ENCODE results near the gene MON1B. TPM values are rescaled to one million over a fixed set of nuclear protein-coding genes. Genes with fewer than 3 reads are reported as not detected.

MON1B gene
- total and polyA plus RNA-seq, 2 of the 4 experiments (the other 2 are of a cell fraction), result 5.2 to 19.2 TPM

- H2AK9ac ChIP-seq (replicated peaks; ENCODE audit: low read depth, low read length, poor library complexity), result no peak overlapping the region
- H3K9me1 ChIP-seq (ENCODE audit: insufficient read depth, low read length), result no peaks in the 10 kb centered on the region
- POLR2A ChIA-PET (ENCODE audit: unreplicated experiment), result no interaction called here
- BruUV-seq (replicated peaks), result no TSS peak
- no peak overlapping the region for H3K14ac ChIP-seq (replicated peaks; ENCODE audit: low read depth, low read length)
- no peaks in the 10 kb centered on the region for H3K4me1 ChIP-seq (ENCODE audit: control insufficient read depth, insufficient read depth, low read length)
- H3K27me3 ChIP-seq (ENCODE audit: control insufficient read depth, insufficient read depth, low read length), result no peaks in the 10 kb centered on the region
- DNase-seq (no peak), ATAC-seq (ENCODE audit: low read depth) (no peak)
- no peak overlapping the region for H3K56ac ChIP-seq (ENCODE audit: extremely low read depth, insufficient read depth, low read length)
- H3K4me2 ChIP-seq (ENCODE audit: low read depth, low read length), result no peak overlapping the region
- H4K5ac ChIP-seq (ENCODE audit: low read depth, low read length), result no peak overlapping the region
- no peak overlapping the region for H2AK5ac ChIP-seq (ENCODE audit: low read depth, low read length)
- no peak overlapping the region for H3K4ac ChIP-seq (ENCODE audit: low read depth, low read length)
- no peaks in the 10 kb centered on the region for H3K36me3 ChIP-seq (ENCODE audit: control insufficient read depth, insufficient read depth, low read length)
- H2BK5ac ChIP-seq (ENCODE audit: low read depth, low read length, poor library complexity, severe bottlenecking), result no peak overlapping the region
- in situ Hi-C loops (cut with MboI; ENCODE audit: low sequenced_read_pairs), result no loop called here
- CTCF ChIA-PET, result no interaction called here
- dilution Hi-C loops (cut with HindIII; ENCODE audit: low sequenced_read_pairs, unreplicated experiment), result loop anchor here (25.0 kb wide), 1 partner anchor 1371 kb away; no protein-coding TSS in a partner anchor
- H3K18ac ChIP-seq (ENCODE audit: low read depth, low read length), result no peak overlapping the region
- H4K91ac ChIP-seq (ENCODE audit: insufficient read depth, low read depth, low read length), result no peak overlapping the region
- no peak overlapping the region for H3K27ac ChIP-seq (ENCODE audit: insufficient read depth, low read length)
- no peak overlapping the region for H3K4me3 ChIP-seq (ENCODE audit: insufficient read depth, low read depth, low read length)
- WGBS, 2 experiments (ENCODE audit: extremely low coverage in 2 of 2, insufficient read length in 1 of 2), result 59% methylated on average over 3 of the region's 6 CpGs; no CpG with 5 or more reads in 1 of the 2 experiments
- no peaks in the 10 kb centered on the region for H4K20me1 ChIP-seq (ENCODE audit: insufficient read depth, low read length)
- H3K9me3 ChIP-seq (ENCODE audit: control insufficient read depth, insufficient read depth, low read length), result no peaks in the 10 kb centered on the region
- TF ChIP-seq MAZ (IDR thresholded peaks at IDR 0.05; ENCODE audit: borderline replicate concordance, low read depth, low read length) (no peak), MXI1 (IDR thresholded peaks at IDR 0.05; ENCODE audit: borderline replicate concordance, low read depth, low read length) (no peak), CEBPB (IDR thresholded peaks at IDR 0.05; ENCODE audit: low read depth, low read length) (no peak)
- intact Hi-C loops (cut with micrococcal nuclease), result no loop called here
- H4K8ac ChIP-seq (ENCODE audit: low read depth in 2 of 2, low read length in 2 of 2), result no peak overlapping the region
- H2BK15ac ChIP-seq (ENCODE audit: low read depth, low read length), result no peak overlapping the region
- no peak overlapping the region for H2BK120ac ChIP-seq (ENCODE audit: low read depth, low read length)
- H3K23ac ChIP-seq (ENCODE audit: low read depth, low read length), result no peak overlapping the region
- H2BK20ac ChIP-seq (ENCODE audit: low read depth, low read length), result no peak overlapping the region
- H2AFZ ChIP-seq (replicated peaks; ENCODE audit: low read length, poor library complexity), result no peak overlapping the region
- no peaks in the 10 kb centered on the region for H3K79me1 ChIP-seq (ENCODE audit: low read depth in 1 of 2, low read length in 2 of 2)
- H3K9ac ChIP-seq (ENCODE audit: low read depth, low read length), result no peak overlapping the region
Observed at GRCh38 chr16:77158293-77158692, 32.7 kb upstream of the MON1B start.
